HPDE6-E6E7 (cell line): Measurements from ENCODE around the gene APOA5.

Experiments used
- DNase-seq: peaks from one replicate; pipeline ENCODE4 v3.0.0; 2011; ENCODE audit warnings: missing footprints; ENCODE audit errors: extremely low spot score

Gene APOA5

GRCh38 chr11:116797816-116798215 is 6.1 kb upstream of the APOA5 start:
- no peak for DNase-seq

DNA sequence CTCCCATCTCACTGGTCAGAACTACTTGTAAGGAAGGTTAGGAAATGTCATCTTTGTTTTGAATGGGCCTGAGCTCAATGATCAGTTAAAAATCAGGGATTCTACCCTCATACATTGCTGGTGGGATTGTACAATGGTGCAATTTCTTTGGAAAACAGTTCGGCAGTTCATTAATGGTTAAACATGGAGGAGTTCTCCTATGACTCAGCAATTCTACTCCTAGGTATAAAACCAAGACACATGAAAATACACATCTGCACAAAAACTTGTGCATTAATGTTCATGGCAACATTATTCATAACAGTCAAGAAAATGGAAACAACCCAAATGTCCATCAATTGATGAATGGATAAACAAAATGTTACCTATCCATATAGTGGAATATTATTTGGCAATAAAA is 4.9 kb upstream of the APOA5 start:
- no peak for DNase-seq

- no peak for DNase-seq
These were observed 3.2 kb upstream of the APOA5 start for GRCh38 chr11:116794851-116795250.

- no peak for DNase-seq
These were observed 2.1 kb upstream of the APOA5 start for GRCh38 chr11:116793772-116794097.

DNA sequence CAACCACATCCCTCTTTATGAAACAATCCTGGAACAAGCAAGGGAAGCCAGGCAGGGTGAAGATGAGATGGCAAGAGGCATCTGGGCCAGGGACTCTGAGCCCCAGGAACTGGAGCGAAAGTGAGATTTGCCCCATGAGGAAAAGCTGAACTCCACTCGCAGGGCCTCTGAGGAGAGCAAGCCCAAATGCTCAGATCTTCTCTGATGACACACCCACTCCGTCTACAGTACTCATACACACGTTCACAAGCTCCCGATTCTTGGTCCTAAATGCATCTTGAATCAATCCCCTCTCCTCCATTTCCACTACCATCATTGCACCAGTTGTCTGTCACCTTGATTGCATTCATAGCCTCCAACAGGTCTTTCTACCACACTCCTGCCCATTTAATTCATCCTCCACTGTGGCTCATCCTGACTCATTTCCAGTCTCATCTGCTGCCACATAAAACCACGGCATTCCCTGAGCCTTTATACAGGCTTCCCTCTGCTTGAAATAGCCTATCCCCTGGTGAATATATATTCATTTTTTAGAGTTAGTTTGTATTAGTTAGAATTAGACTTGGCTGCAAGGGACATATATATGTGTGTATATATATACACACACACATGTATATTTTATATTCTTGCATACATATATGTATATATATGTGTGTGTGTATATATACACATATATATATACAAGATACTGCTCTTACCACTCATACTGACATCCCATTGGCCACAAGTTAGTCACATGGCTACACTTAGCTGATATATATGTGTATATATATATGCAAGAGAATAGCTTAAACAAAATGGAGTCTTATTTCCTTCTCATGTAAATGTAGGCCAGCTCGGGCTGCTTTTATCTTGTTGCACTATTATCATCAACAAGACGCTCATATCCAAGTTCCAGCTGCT is 1.4 kb upstream of the APOA5 start:
- DNase-seq: peak; percentile 57

GRCh38 chr11:116792144-116792868 is 627 bp upstream of the APOA5 start:
- no peak for DNase-seq

DNA sequence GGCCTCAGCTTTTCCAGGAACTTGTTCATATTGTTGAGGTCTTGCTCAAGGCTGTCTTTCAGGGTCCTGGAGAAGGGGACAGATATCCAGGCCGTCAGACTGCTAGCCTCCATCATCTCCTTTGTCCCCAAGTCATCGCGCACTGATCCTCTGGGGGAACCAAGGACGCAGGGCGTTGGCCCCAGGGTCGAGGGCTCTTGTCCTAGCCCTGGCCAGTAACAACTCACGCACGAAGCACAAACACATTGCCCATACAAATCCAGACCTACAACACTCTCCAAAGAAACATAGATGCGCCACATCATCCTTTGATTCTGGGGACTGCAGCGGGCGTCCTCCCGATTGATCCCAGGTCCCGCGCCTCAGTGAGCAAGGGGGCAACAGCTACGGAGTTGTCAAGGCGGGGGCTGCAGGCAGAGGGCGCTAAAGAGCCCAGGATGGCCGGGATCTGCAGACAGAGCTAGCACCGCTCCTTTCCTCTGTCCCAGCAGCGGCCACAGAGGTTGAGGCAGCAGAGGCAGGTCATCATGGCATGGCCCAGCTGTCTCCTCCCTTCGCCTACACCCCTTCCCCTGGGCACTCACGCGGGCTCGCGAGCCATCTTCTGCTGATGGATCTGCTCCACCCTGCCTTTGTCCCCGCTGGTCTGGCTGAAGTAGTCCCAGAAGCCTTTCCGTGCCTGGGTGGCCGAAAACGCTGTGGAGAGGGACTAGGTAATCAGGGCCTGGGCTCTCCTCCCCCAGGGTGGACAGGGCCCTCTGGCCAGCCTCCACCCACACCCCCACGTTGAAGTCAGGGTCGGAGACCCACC is 472 bp downstream of the APOA5 start:
- DNase-seq: no peak

GRCh38 chr11:116790167-116791001 is 1.3 kb downstream of the APOA5 start:
- no peak for DNase-seq

DNA sequence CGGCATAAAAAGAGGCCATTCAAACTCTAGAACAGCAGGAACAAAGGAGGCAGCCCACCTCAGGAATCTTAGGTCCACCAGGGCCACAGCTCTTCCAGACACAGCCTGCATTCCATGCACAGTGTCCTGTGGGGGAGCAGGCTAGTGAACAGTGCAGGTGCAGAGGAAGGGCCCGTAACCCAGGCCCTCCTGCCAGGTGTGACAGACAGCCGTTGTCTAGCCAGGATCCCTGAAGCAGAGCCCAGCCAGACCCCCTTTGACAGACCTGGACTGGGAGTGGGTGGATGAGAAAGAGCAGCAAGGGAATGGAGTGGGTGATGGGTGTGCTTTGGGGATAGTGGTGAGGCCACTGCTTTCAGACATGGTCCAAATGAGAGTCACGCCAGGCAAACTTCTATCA is 2.7 kb downstream of the APOA5 start:
- no peak for DNase-seq

DNA sequence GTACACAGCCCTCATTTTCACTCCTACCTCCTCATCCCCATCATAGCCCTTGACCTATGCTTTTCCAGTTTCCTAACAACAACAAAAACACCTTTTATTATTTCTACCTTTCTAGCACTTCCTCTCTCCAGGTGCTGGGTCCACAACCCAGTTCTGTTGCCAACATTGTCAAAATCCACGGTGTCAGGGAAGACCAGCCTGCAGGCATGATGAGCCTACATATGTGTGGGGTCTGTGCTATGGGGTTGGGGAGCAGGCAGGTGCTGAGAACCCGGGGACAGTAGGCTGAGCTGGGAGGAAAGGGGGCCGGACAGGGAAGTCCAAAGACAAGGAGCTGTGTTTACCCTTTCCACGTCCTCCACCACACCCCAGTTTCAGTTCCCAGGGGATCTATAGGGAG is 3.1 kb downstream of the APOA5 start:
- DNase-seq: no peak

GRCh38 chr11:116787786-116788486 is 3.7 kb downstream of the APOA5 start, which contains the start of gene ZPR1:
TSS of gene ZPR1 (minus strand) at chr11:116788023. CDS start at chr11:116787990, 33 bp downstream.
- peak; percentile 91 for DNase-seq

- no peak for DNase-seq
These were observed 4.3 kb downstream of the APOA5 start for GRCh38 chr11:116787436-116787785.

- DNase-seq: no peak
These were observed 4.7 kb downstream of the APOA5 start for GRCh38 chr11:116786966-116787365.

GRCh38 chr11:116786326-116786725 is 5.4 kb downstream of the APOA5 start:
- DNase-seq: no peak

DNA sequence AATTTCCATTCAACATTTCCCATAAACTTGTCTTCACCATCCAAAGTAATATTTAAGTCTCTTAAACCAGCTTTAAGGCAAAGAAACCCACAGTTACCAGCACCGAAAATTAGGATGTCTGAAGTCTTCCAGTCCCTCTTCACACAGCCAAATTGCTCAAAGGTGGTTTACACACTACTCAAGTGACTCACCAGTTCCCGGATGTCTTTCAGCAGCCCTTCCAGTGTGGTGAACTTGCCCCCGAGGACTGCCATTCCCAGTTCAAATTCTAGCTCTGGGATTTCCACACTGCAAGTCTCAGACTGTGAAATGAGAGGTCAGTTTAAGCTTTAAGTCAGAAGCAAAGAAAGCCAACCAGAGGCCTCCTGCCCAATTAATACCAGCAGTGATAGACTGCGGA is 9.0 kb downstream of the APOA5 start:
- no peak for DNase-seq

GRCh38 chr11:116778556-116778955 is 13.1 kb downstream of the APOA5 start:
- DNase-seq: no peak

DNA sequence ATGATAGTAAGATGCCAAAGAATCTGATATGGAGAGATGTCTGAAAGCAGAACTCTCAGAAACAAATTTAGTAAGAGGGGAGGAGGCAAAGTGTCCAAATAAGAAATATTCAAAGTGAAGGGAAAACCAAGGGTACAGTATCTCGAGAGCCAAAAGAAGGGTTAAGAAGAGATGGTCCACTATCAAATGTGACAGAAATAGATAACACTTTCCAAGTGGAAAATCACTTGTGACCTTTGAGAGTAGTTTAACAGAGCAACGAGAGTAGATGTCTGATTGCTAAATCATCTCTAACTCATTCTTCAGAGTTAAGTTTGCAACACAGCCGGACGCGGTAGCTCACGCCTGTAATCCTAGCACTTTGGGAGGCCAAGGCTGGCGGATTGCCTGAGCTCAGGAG is 14.6 kb downstream of the APOA5 start:
- DNase-seq: no peak

DNA sequence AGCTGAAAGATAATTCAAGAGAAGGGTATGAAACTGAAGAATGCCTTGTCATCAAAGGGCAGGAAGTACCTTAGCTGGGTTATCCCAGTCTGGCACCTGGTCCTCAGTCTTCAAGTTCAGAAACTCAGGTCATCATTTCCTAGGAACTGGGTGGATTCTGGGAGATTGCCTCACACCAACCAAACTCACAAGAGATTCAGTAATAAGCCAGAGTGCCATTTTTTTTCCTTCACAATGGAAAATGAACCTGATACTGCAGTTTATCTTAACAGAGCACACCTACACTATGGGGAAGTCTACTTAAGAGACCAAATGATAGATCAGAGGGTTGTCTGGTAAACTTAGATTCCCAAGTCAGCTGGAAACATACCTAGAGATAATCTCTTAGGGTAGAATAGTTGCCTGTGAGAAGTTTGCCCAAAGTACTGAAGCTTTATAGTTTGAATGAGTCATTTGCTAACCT is 15.1 kb downstream of the APOA5 start:
- no peak for DNase-seq

GRCh38 chr11:116775975-116776374 is 15.7 kb downstream of the APOA5 start:
- DNase-seq: no peak

GRCh38 chr11:116774661-116775060 is 17.0 kb downstream of the APOA5 start:
- no peak for DNase-seq
